CD4-positive, alpha-beta T cell (primary cell): ENCODE data around the gene PPM1A. TPM values are rescaled to one million over a fixed set of nuclear protein-coding genes. Genes with fewer than 3 reads are reported as not detected.

Source experiments
- ATAC-seq: fragments of 200-7000 bp; cut with Tn5 transposase; one replicate; pipeline ENCODE4 v1.10.0; 2022; ENCODE audit warnings: mild to moderate bottlenecking; ENCODE audit not compliant: poor library complexity
- CTCF ChIA-PET: fragments of 350-600 bp; sonication (Branson Sonifier 250); formaldehyde crosslinking; loops from one replicate; lab custom pipeline; 2021; ENCODE audit warnings: antibody characterized with exemption, inconsistent platforms; lab: Charles Lee
- POLR2A ChIA-PET: fragments of 350-600 bp; sonication (Branson Sonifier 250); formaldehyde crosslinking; loops from one replicate; lab custom pipeline; 2021; ENCODE audit warnings: antibody characterized with exemption, inconsistent platforms; lab: Charles Lee
- DNase-seq, 14 experiments: peaks; one replicate each; pipeline ENCODE4 v3.0.0-alpha.2; 2013 to 2020; ENCODE audit warnings: mixed read lengths in 2 of 14
- H3K27ac ChIP-seq, 2 donors: one replicate each; pipeline versions ENCODE4 v1.5.1 to v1.7.0; 2013; ENCODE audit warnings: low read length in 2 of 2, low read depth in 1 of 2, mild to moderate bottlenecking in 1 of 2
- H3K27me3 ChIP-seq, 2 experiments: 1 replicate in 1 of 2; 2 replicates in 1 of 2; pipeline versions ENCODE4 v1.6.1 to v1.7.0; 2013; ENCODE audit warnings: low read length in 2 of 2, control low read depth in 1 of 2, mild to moderate bottlenecking in 1 of 2, moderate library complexity in 1 of 2; ENCODE audit not compliant: insufficient read depth in 2 of 2, control insufficient read depth in 1 of 2
- H3K36me3 ChIP-seq: one replicate; pipeline ENCODE4 v1.6.1; 2013; ENCODE audit warnings: low read length, control low read depth; ENCODE audit not compliant: insufficient read depth
- H3K4me1 ChIP-seq: one replicate; pipeline ENCODE4 v1.6.1; 2013; ENCODE audit warnings: low read length, control low read depth; ENCODE audit not compliant: insufficient read depth
- H3K4me3 ChIP-seq: one replicate; pipeline ENCODE4 v1.5.1; 2013; ENCODE audit warnings: mild to moderate bottlenecking, low read length, moderate library complexity
- H3K9me3 ChIP-seq, 2 experiments: 1 replicate in 1 of 2; 2 replicates in 1 of 2; pipeline versions ENCODE4 v1.6.1 to v1.7.0; 2013; ENCODE audit warnings: low read length in 2 of 2, mild to moderate bottlenecking in 2 of 2, control low read depth in 1 of 2, moderate library complexity in 1 of 2; ENCODE audit not compliant: control insufficient read depth in 1 of 2, insufficient read depth in 1 of 2
- H3K27ac Mint-ChIP-seq: one replicate; pipeline ENCODE4 v1.8.0; 2020; ENCODE audit warnings: mixed read lengths
- H3K27me3 Mint-ChIP-seq: one replicate; pipeline ENCODE4 v1.8.0; 2021; ENCODE audit warnings: mixed read lengths
- H3K36me3 Mint-ChIP-seq: one replicate; pipeline ENCODE4 v1.8.0; 2021; ENCODE audit warnings: low read depth, mixed read lengths
- H3K4me1 Mint-ChIP-seq: one replicate; pipeline ENCODE4 v1.8.0; 2021; ENCODE audit warnings: low read depth, mixed read lengths
- H3K4me3 Mint-ChIP-seq: one replicate; pipeline ENCODE4 v1.8.0; 2020; ENCODE audit warnings: mild to moderate bottlenecking, mixed read lengths
- H3K9me3 Mint-ChIP-seq: one replicate; pipeline ENCODE4 v1.8.0; 2020; ENCODE audit warnings: mixed read lengths
- CTCF ChIP-seq: fragments of 200-600 bp; IDR thresholded peaks from one replicate; pipeline ENCODE4 v1.8.0; 2022; ENCODE audit warnings: antibody characterized with exemption, mild to moderate bottlenecking
- intact Hi-C, 2 experiments: fragments of 100-400 bp; cut with DNase I in 1 of 2; cut with micrococcal nuclease in 1 of 2; formaldehyde crosslinking; loops; one replicate each; pipeline versions ENCODE4 v1.15.1 to v1.9.0; 2023 to 2025; cut with DNase I, micrococcal nuclease
- total RNA-seq, 174 experiments: library from RNA in 2 of 174; stranded (reverse) in 2 of 174; gene quantifications; one replicate each; pipeline ENCODE4 v1.2.3 and lab custom pipeline; 2021 to 2026

The PPM1A gene
- total RNA-seq, 2 experiments from 2014 or later: 96.9 to 97.2 TPM

GRCh38 chr14:60225265-60225664, 23.8 kb upstream of the PPM1A start:
- ATAC-seq (no peak), DNase-seq (no peak)
- POLR2A ChIA-PET: interaction anchor here (1.3 kb wide), 1 partner anchor 24 kb away, joined by 7 read pairs; the partner anchor contains the start of gene PPM1A
- no peaks in the 10 kb centered on the region for H3K4me1 Mint-ChIP-seq
- no peaks in the 10 kb centered on the region for H3K27me3 ChIP-seq
- intact Hi-C loops: no loop called here
- TF ChIP-seq CTCF: no peak
- no peaks in the 10 kb centered on the region for H3K36me3 Mint-ChIP-seq
- H3K4me3 Mint-ChIP-seq: no peak overlapping the region
- H3K9me3 Mint-ChIP-seq: no peaks in the 10 kb centered on the region
- H3K27me3 Mint-ChIP-seq: no peaks in the 10 kb centered on the region
- H3K27ac Mint-ChIP-seq: no peak overlapping the region
- no peak overlapping the region for H3K27ac ChIP-seq
- H3K4me3 ChIP-seq: no peak overlapping the region
- no peaks in the 10 kb centered on the region for H3K4me1 ChIP-seq
- CTCF ChIA-PET: no interaction called here
- H3K9me3 ChIP-seq: no peaks in the 10 kb centered on the region
- H3K36me3 ChIP-seq: no peaks in the 10 kb centered on the region

- ATAC-seq: no peak
- H3K4me1 Mint-ChIP-seq: no peaks in the 10 kb centered on the region
- Histone ChIP-seq H3K4me1 (no peaks in the 10 kb centered on the region), H3K4me3 (no peak overlapping the region), H3K27me3 (no peaks in the 10 kb centered on the region), H3K36me3 (no peaks in the 10 kb centered on the region), H3K9me3 (no peaks in the 10 kb centered on the region), H3K27ac (no peak overlapping the region)
- CTCF ChIA-PET: no interaction called here
- H3K9me3 Mint-ChIP-seq: no peaks in the 10 kb centered on the region
- no peak for DNase-seq
- no peak for TF ChIP-seq CTCF
- no peak overlapping the region for H3K27ac Mint-ChIP-seq
- intact Hi-C loops: no loop called here
- POLR2A ChIA-PET: no interaction called here
- no peaks in the 10 kb centered on the region for H3K36me3 Mint-ChIP-seq
- H3K27me3 Mint-ChIP-seq: no peaks in the 10 kb centered on the region
- H3K4me3 Mint-ChIP-seq: no peak overlapping the region
Observed at GRCh38 chr14:60226298-60226697, 22.7 kb upstream of the PPM1A start.

GRCh38 chr14:60227291-60227690, 21.7 kb upstream of the PPM1A start:
- H3K4me1 ChIP-seq: no peaks in the 10 kb centered on the region
- intact Hi-C loops: no loop called here
- POLR2A ChIA-PET: no interaction called here
- Mint-ChIP-seq H3K4me3 (no peak overlapping the region), H3K36me3 (no peaks in the 10 kb centered on the region), H3K4me1 (no peaks in the 10 kb centered on the region), H3K27ac (no peak overlapping the region), H3K27me3 (no peaks in the 10 kb centered on the region), H3K9me3 (peaks cover 2% of the 10 kb centered on the region)
- CTCF ChIA-PET: interaction anchor here (0.9 kb wide), 1 partner anchor 20 kb away, joined by 4 read pairs; no protein-coding TSS in a partner anchor
- H3K4me3 ChIP-seq: no peak overlapping the region
- peaks cover 0 to 4% of the 10 kb centered on the region in 2 experiments for H3K9me3 ChIP-seq
- no peak overlapping the region for H3K27ac ChIP-seq
- ATAC-seq: no peak
- no peak for DNase-seq
- H3K36me3 ChIP-seq: no peaks in the 10 kb centered on the region
- TF ChIP-seq CTCF: no peak
- H3K27me3 ChIP-seq: no peaks in the 10 kb centered on the region
